B cell (primary cell): ENCODE results near the gene LIMS2. TPM values are rescaled to one million over a fixed set of nuclear protein-coding genes. Genes with fewer than 3 reads are reported as not detected.
A peak's percentile ranks its signal among the peaks of the same experiment; 100 is the strongest.

Source experiments
- ATAC-seq: fragments of 200-7000 bp; cut with Tn5 transposase; one replicate; pipeline ENCODE4 v1.10.0; 2021; ENCODE audit warnings: low read depth, mild to moderate bottlenecking, moderate number of reproducible peaks, moderate library complexity
- CTCF ChIA-PET: fragments of 350-600 bp; sonication (Branson Sonifier 250); formaldehyde crosslinking; loops from one replicate; lab custom pipeline; 2021; ENCODE audit warnings: antibody characterized with exemption, inconsistent platforms; lab: Charles Lee
- POLR2A ChIA-PET: fragments of 350-600 bp; sonication (Branson Sonifier 250); formaldehyde crosslinking; loops from one replicate; lab custom pipeline; 2021; ENCODE audit warnings: antibody characterized with exemption; lab: Charles Lee
- DNase-seq: peaks from one replicate; pipeline ENCODE4 v3.0.0; 2013
- H2AFZ ChIP-seq: 2 replicates; pipeline ENCODE4 v1.6.1; 2012; ENCODE audit warnings: mild to moderate bottlenecking, low read depth, low read length; ENCODE audit not compliant: insufficient read depth, poor library complexity, severe bottlenecking
- H3K27ac ChIP-seq, 2 donors: 1 replicate in 1 of 2; 2 replicates in 1 of 2; pipeline ENCODE4 v1.5.1; 2012 to 2013; ENCODE audit warnings: low read length in 2 of 2, mild to moderate bottlenecking in 2 of 2, moderate library complexity in 1 of 2
- H3K27me3 ChIP-seq, 4 experiments: fragments of 200-600 bp in 1 of 4; sonication (generic) in 1 of 4; replicated peaks in 1 of 4; 1 replicate in 2 of 4; 2 replicates in 2 of 4; pipeline versions ENCODE4 v1.6.1 to v1.7.0; 2013 to 2016; ENCODE audit warnings: low read length in 3 of 4, mild to moderate bottlenecking in 2 of 4, mixed read lengths in 1 of 4, moderate library complexity in 1 of 4; ENCODE audit not compliant: insufficient read depth in 4 of 4, control insufficient read depth in 3 of 4; ENCODE audit errors: control extremely low read depth in 1 of 4
- H3K36me3 ChIP-seq, 2 experiments: replicated peaks in 1 of 2; 1 replicate in 1 of 2; 2 replicates in 1 of 2; pipeline versions ENCODE4 v1.6.1 to v1.7.1; 2013; ENCODE audit warnings: low read length in 1 of 2; ENCODE audit not compliant: insufficient read depth in 2 of 2, control insufficient read depth in 1 of 2; ENCODE audit errors: control extremely low read depth in 1 of 2, extremely low read depth in 1 of 2
- H3K4me1 ChIP-seq, 2 donors: fragments of 200-600 bp in 1 of 2; sonication (generic) in 1 of 2; 1 replicate in 1 of 2; 2 replicates in 1 of 2; pipeline versions ENCODE4 v1.5.1 to v1.6.1; 2013 to 2017; ENCODE audit warnings: low read length in 2 of 2; ENCODE audit not compliant: control insufficient read depth in 2 of 2, insufficient read depth in 2 of 2
- H3K4me2 ChIP-seq: replicated peaks from 2 replicates; pipeline ENCODE3; 2012; ENCODE audit warnings: mild to moderate bottlenecking, low read depth, low read length; ENCODE audit not compliant: poor library complexity, severe bottlenecking
- H3K4me3 ChIP-seq, 5 experiments: fragments of 200-600 bp in 1 of 5; sonication (generic) in 1 of 5; 1 replicate in 3 of 5; 2 replicates in 2 of 5; pipeline versions ENCODE4 v1.5.1 to v1.7.0; 2011 to 2016; ENCODE audit warnings: low read length in 4 of 5, mild to moderate bottlenecking in 4 of 5, low read depth in 2 of 5, control low read depth in 1 of 5, moderate library complexity in 1 of 5; ENCODE audit not compliant: insufficient read depth in 1 of 5; ENCODE audit errors: control extremely low read depth in 1 of 5, extremely low read depth in 1 of 5
- H3K79me2 ChIP-seq: fragments of 200-600 bp; sonication (generic); one replicate; pipeline ENCODE4 v1.6.0; 2016; ENCODE audit warnings: low read length; ENCODE audit not compliant: control insufficient read depth, insufficient read depth
- H3K9ac ChIP-seq: fragments of 200-600 bp; sonication (generic); 2 replicates; pipeline ENCODE4 v1.6.1; 2017; ENCODE audit warnings: mild to moderate bottlenecking, low read length, moderate library complexity
- H3K9me3 ChIP-seq, 3 donors: one replicate each; pipeline versions ENCODE4 v1.6.1 to v1.7.1; 2013; ENCODE audit warnings: low read length in 2 of 3; ENCODE audit not compliant: control insufficient read depth in 2 of 3, insufficient read depth in 1 of 3; ENCODE audit errors: control extremely low read depth in 1 of 3
- H4K20me1 ChIP-seq: 2 replicates; pipeline ENCODE4 v1.6.0; 2012; ENCODE audit warnings: mild to moderate bottlenecking, low read length; ENCODE audit not compliant: insufficient read depth, control insufficient read depth, poor library complexity, severe bottlenecking
- H3K27ac Mint-ChIP-seq: one replicate; pipeline ENCODE4 v1.8.0; 2021; ENCODE audit warnings: mixed read lengths
- H3K27me3 Mint-ChIP-seq: one replicate; pipeline ENCODE4 v1.8.0; 2021; ENCODE audit warnings: mixed read lengths
- H3K4me1 Mint-ChIP-seq: one replicate; pipeline ENCODE4 v1.8.0; 2021; ENCODE audit warnings: mixed read lengths
- H3K4me3 Mint-ChIP-seq: one replicate; pipeline ENCODE4 v1.8.0; 2021; ENCODE audit warnings: mixed read lengths
- H3K9me3 Mint-ChIP-seq: one replicate; pipeline ENCODE4 v1.8.0; 2022; ENCODE audit warnings: mixed read lengths; ENCODE audit not compliant: insufficient read depth
- CTCF ChIP-seq: fragments of 200-600 bp; IDR thresholded peaks from one replicate; pipeline ENCODE4 v1.8.0; 2022; ENCODE audit warnings: antibody characterized with exemption, mild to moderate bottlenecking
- EZH2 ChIP-seq: IDR thresholded peaks from 2 replicates; pipeline ENCODE4 v1.6.1; 2012; ENCODE audit warnings: borderline replicate concordance, low read depth, mild to moderate bottlenecking, moderate library complexity, low read length; ENCODE audit not compliant: insufficient read depth, poor library complexity, severe bottlenecking
- WGBS: methylation state at CpG from one replicate; pipeline ENCODE4 v1.1.5; 2013; ENCODE audit warnings: missing lambda C conversion rate; ENCODE audit not compliant: insufficient coverage; 5-methylcytosine and 5-hydroxymethylcytosine counted together
- intact Hi-C: fragments of 100-400 bp; cut with micrococcal nuclease; formaldehyde crosslinking; loops from one replicate; pipeline ENCODE4 v1.10.0; 2022
- polyA plus RNA-seq: library from polyadenylated mRNA; depleted of rRNA; stranded (reverse); fragments of >200 nt; gene quantifications from 2 replicates; pipeline ENCODE4 v1.2.3, GENCODE V29; 2012
- total RNA-seq, 2 donors: library from RNA; stranded (reverse); fragments of 120-200 nt in 1 of 2; gene quantifications; 1 replicate in 1 of 2; 2 replicates in 1 of 2; pipeline versions ENCODE4 v1.2.3 to v1.2.4, GENCODE V29; 2013 to 2022

Gene LIMS2
- total and polyA plus RNA-seq, 2 donors (not counting 1 experiment from before 2014, with no cell fraction given): 6.7 to 32.2 TPM

DNA sequence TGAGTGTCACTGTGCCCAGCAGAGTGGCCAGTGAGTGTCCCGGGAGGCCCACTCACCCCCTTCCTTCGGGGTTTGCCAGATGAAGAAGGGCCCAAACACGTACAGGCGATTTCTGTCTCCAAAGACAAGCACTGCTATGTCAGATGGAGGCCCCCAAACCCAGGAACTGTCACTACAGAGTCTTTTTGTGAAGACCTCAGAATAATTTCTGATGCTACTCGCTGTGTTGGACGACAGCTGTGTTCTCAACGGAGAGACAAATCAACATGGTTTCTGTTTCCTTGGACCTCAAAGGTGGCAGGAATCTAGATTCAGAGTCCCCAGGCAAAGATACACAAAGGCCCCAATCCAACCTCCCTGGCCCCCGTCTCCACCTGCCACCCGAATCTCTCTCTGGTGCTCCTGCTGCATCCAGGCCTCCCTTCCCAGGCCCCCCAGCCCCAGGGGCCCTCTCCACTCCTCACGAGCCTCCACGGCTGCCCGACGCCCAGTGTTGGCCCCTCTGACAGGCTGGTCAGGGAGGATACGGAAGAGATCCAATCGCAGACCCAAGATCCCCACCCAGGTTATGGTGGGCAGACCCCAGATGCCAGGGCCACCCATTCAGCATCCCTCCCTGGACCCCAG lies 31.8 kb downstream of the LIMS2 start:
- intact Hi-C loops: no loop called here
- no peaks in the 10 kb centered on the region for H3K9me3 Mint-ChIP-seq

More for the DNA sequence above, 31.8 kb downstream of the LIMS2 start:
- ChIA-PET CTCF (interaction anchor here (19.3 kb wide), 1 partner anchor 51 kb away, joined by 553 read pairs; no protein-coding TSS in a partner anchor), POLR2A (interaction anchor here (0.6 kb wide), 1 partner anchor 55 kb away, joined by 3 read pairs; no protein-coding TSS in a partner anchor)
- Mint-ChIP-seq H3K4me1 (peaks cover 61% of the 10 kb centered on the region), H3K4me3 (no peak overlapping the region), H3K27me3 (no peaks in the 10 kb centered on the region), H3K27ac (peak overlapping the region; percentile 81)
- Histone ChIP-seq H3K4me1 (peaks cover 37 to 63% of the 10 kb centered on the region in 2 donors), H3K36me3 (no peaks in the 10 kb centered on the region), H3K4me2 (no peak overlapping the region), H3K27ac (no peak overlapping the region), H4K20me1 (no peaks in the 10 kb centered on the region), H3K9me3 (no peaks in the 10 kb centered on the region), H3K9ac (no peak overlapping the region), H3K27me3 (no peaks in the 10 kb centered on the region), H3K79me2 (no peaks in the 10 kb centered on the region), H2AFZ (no peak overlapping the region), H3K4me3 (no peak overlapping the region)
- 96% methylated on average over 15 of the region's 15 CpGs for WGBS
- no peak for ATAC-seq
- no peak for DNase-seq
- TF ChIP-seq EZH2 (no peak), CTCF (no peak)
